DOHH2 (cell line): ENCODE results near the gene CRIM1.

Experiments used
- EZH2phosphoT487 ChIP-seq: fragments of 200-600 bp; sonication (generic); IDR thresholded peaks from 2 replicates; pipeline ENCODE4 v1.6.1; 2017; ENCODE audit warnings: borderline replicate concordance, mild to moderate bottlenecking, antibody characterized with exemption, low read length, moderate library complexity, mixed read lengths
- TF ChIP-seq, protein P1 (sequence below): fragments of 200-600 bp; sonication (generic); IDR thresholded peaks from one replicate; pipeline ENCODE4 v1.5.1; 2014; ENCODE audit warnings: antibody characterized with exemption, mild to moderate bottlenecking, low read depth, low read length; ENCODE audit not compliant: poor library complexity, severe bottlenecking

DNA sequence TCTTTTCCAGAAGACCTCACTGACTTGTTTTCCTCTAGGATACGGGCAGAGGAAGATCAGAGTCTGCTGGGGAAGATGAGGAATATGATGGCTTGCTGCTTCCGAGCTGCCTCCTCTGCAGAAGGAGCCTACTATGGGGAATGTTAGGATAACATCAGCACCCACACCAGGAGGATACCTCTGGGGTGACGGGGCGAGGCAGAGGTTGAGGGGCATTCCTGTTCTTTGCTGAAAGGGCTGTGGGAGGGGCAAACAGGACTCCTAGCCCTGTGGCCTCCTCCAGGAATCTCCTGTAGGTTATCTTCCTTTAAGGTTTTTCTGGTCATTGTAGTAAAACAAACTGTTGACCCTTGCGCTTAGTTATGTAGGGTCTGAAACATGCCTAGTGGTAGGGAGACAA lies 102.5 kb downstream of the CRIM1 start:
- TF ChIP-seq, protein P1, sequence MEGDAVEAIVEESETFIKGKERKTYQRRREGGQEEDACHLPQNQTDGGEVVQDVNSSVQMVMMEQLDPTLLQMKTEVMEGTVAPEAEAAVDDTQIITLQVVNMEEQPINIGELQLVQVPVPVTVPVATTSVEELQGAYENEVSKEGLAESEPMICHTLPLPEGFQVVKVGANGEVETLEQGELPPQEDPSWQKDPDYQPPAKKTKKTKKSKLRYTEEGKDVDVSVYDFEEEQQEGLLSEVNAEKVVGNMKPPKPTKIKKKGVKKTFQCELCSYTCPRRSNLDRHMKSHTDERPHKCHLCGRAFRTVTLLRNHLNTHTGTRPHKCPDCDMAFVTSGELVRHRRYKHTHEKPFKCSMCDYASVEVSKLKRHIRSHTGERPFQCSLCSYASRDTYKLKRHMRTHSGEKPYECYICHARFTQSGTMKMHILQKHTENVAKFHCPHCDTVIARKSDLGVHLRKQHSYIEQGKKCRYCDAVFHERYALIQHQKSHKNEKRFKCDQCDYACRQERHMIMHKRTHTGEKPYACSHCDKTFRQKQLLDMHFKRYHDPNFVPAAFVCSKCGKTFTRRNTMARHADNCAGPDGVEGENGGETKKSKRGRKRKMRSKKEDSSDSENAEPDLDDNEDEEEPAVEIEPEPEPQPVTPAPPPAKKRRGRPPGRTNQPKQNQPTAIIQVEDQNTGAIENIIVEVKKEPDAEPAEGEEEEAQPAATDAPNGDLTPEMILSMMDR: no peak
- TF ChIP-seq EZH2phosphoT487: no peak
